ENCODE measurements around the gene PARP14.

PARP14 gene

GRCh38 chr3:122716667-122717066 is 36.0 kb downstream of the PARP14 start:
- no peak for TF ChIP-seq CTCF (IDR thresholded peaks at IDR 0.05)
- Histone ChIP-seq H2AFZ (no peak overlapping the region), H3K79me2 (no peaks in the 10 kb centered on the region), H3K4me3 (ENCODE audit: low read depth, low read length) (no peak overlapping the region), H3K9ac (no peak overlapping the region), H3K4me1 (no peaks in the 10 kb centered on the region), H3K36me3 (ENCODE audit: control insufficient read depth, insufficient read depth, low read length) (no peaks in the 10 kb centered on the region), H3K4me2 (ENCODE audit: low read length) (no peak overlapping the region), H3K27ac (no peak overlapping the region), H3K27me3 (ENCODE audit: control insufficient read depth, insufficient read depth, low read length) (no peaks in the 10 kb centered on the region), H3K9me3 (ENCODE audit: control insufficient read depth, low read length) (no peaks in the 10 kb centered on the region)

GRCh38 chr3:122719273-122719921 is 38.8 kb downstream of the PARP14 start:
- Histone ChIP-seq H3K27ac (no peak overlapping the region), H3K9ac (no peak overlapping the region), H2AFZ (no peak overlapping the region), H3K4me1 (no peaks in the 10 kb centered on the region), H3K27me3 (ENCODE audit: control insufficient read depth, insufficient read depth, low read length) (no peaks in the 10 kb centered on the region), H3K9me3 (ENCODE audit: control insufficient read depth, low read length) (no peaks in the 10 kb centered on the region), H3K79me2 (no peaks in the 10 kb centered on the region), H3K4me3 (ENCODE audit: low read depth, low read length) (no peak overlapping the region), H3K4me2 (ENCODE audit: low read length) (no peak overlapping the region), H3K36me3 (ENCODE audit: control insufficient read depth, insufficient read depth, low read length) (no peaks in the 10 kb centered on the region)
- no peak for TF ChIP-seq CTCF (IDR thresholded peaks at IDR 0.05)

- Histone ChIP-seq H3K79me2 (no peaks in the 10 kb centered on the region), H3K4me3 (ENCODE audit: low read depth, low read length) (no peak overlapping the region), H3K9ac (no peak overlapping the region), H3K4me2 (ENCODE audit: low read length) (no peak overlapping the region), H3K27ac (no peak overlapping the region), H3K36me3 (ENCODE audit: control insufficient read depth, insufficient read depth, low read length) (no peaks in the 10 kb centered on the region), H2AFZ (no peak overlapping the region), H3K27me3 (ENCODE audit: control insufficient read depth, insufficient read depth, low read length) (no peaks in the 10 kb centered on the region), H3K9me3 (ENCODE audit: control insufficient read depth, low read length) (no peaks in the 10 kb centered on the region), H3K4me1 (no peaks in the 10 kb centered on the region)
- no peak for TF ChIP-seq CTCF (IDR thresholded peaks at IDR 0.05)
Measured at GRCh38 chr3:122725106-122725505, 44.5 kb downstream of the PARP14 start.

- Histone ChIP-seq H2AFZ (no peak overlapping the region), H3K4me2 (ENCODE audit: low read length) (no peak overlapping the region), H3K79me2 (no peaks in the 10 kb centered on the region), H3K27ac (no peak overlapping the region), H3K27me3 (ENCODE audit: control insufficient read depth, insufficient read depth, low read length) (no peaks in the 10 kb centered on the region), H3K4me1 (no peaks in the 10 kb centered on the region), H3K9ac (no peak overlapping the region), H3K4me3 (ENCODE audit: low read depth, low read length) (no peak overlapping the region), H3K36me3 (ENCODE audit: control insufficient read depth, insufficient read depth, low read length) (no peaks in the 10 kb centered on the region), H3K9me3 (ENCODE audit: control insufficient read depth, low read length) (no peaks in the 10 kb centered on the region)
- no peak for TF ChIP-seq CTCF (IDR thresholded peaks at IDR 0.05)
Measured at GRCh38 chr3:122727294-122727693, 46.7 kb downstream of the PARP14 start.

- no peaks in the 10 kb centered on the region for H3K9me3 ChIP-seq (ENCODE audit: control insufficient read depth, low read length)
- no peaks in the 10 kb centered on the region for H3K4me1 ChIP-seq
- no peaks in the 10 kb centered on the region for H3K36me3 ChIP-seq (ENCODE audit: control insufficient read depth, insufficient read depth, low read length)
- H3K27ac ChIP-seq = no peak overlapping the region
- no peak for TF ChIP-seq CTCF (IDR thresholded peaks at IDR 0.05)
- H3K79me2 ChIP-seq = no peaks in the 10 kb centered on the region
- no peak overlapping the region for H2AFZ ChIP-seq
- H3K4me2 ChIP-seq (ENCODE audit: low read length) = no peak overlapping the region
- no peaks in the 10 kb centered on the region for H3K27me3 ChIP-seq (ENCODE audit: control insufficient read depth, insufficient read depth, low read length)
- H3K9ac ChIP-seq = no peak overlapping the region
- no peak overlapping the region for H3K4me3 ChIP-seq (ENCODE audit: low read depth, low read length)
Measured at GRCh38 chr3:122727766-122728165, 47.1 kb downstream of the PARP14 start.

Data from parathyroid adenoma (tissue), 2 donors.